ENCODE data around the gene RGS6.

Gene RGS6

GRCh38 chr14:72606879-72607278 lies 674.6 kb downstream of the RGS6 start:
- no peak overlapping the region for H3K4me3 ChIP-seq (replicated peaks in 1 of 2; ENCODE audit: low read depth in 2 of 2, low read length in 2 of 2)
- TF ChIP-seq CTCF (IDR thresholded peaks at IDR 0.05; ENCODE audit: low read depth, low read length), result no peak
- DNase-seq (ENCODE audit: low read depth in 2 of 2), result no peak

- no peak overlapping the region for H3K4me3 ChIP-seq (replicated peaks in 1 of 2; ENCODE audit: low read depth in 2 of 2, low read length in 2 of 2)
- DNase-seq (ENCODE audit: low read depth in 2 of 2), result peak in 1 of 2 donors; percentile 14
- TF ChIP-seq CTCF (IDR thresholded peaks at IDR 0.05; ENCODE audit: low read depth, low read length), result no peak
These were observed 675.3 kb downstream of the RGS6 start for GRCh38 chr14:72607386-72608130.

GRCh38 chr14:72608391-72609204 lies 676.4 kb downstream of the RGS6 start:
- no peak for TF ChIP-seq CTCF (IDR thresholded peaks at IDR 0.05; ENCODE audit: low read depth, low read length)
- peak; percentile 74 to 91 for DNase-seq (ENCODE audit: low read depth in 2 of 2)
- no peak overlapping the region for H3K4me3 ChIP-seq (replicated peaks in 1 of 2; ENCODE audit: low read depth in 2 of 2, low read length in 2 of 2)

DNA sequence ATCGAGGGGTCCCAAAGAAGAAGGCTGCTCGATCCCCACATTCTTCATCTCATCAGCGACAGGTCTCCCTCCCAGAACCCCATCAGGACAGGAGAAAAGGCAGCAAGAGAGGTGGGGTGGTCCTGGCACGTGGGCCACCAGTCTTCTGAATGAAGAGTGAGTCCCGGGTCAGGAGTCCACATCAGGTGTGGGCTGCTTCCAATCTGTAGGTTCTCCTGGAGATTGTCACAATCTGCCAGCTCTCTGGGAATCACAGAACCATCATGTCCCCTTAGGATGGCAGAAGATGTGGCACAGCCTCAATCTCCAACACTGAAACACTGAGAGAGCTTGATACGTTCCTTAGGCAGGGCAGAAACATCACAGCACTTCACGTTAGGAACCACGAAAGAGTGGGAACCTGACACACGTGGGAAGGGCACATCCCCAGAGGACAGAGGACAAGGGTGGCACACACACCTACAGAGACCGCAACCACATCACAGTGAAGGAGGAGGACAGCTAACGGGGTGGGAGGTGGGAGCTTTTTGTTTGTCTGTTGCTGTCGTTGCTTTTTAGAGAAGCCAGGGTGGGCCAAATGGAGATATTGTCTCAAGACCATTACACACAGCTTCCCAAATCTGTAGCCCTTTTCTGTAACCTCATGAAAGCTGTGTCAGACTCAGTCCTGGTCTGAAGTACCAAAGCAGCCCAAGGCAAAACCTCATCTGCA lies 677.1 kb downstream of the RGS6 start:
- TF ChIP-seq CTCF (IDR thresholded peaks at IDR 0.05; ENCODE audit: low read depth, low read length), result no peak
- DNase-seq (ENCODE audit: low read depth in 2 of 2), result no peak
- no peak overlapping the region for H3K4me3 ChIP-seq (replicated peaks in 1 of 2; ENCODE audit: low read depth in 2 of 2, low read length in 2 of 2)

- TF ChIP-seq CTCF (IDR thresholded peaks at IDR 0.05; ENCODE audit: low read depth, low read length), result no peak
- DNase-seq (ENCODE audit: low read depth in 2 of 2), result no peak
- H3K4me3 ChIP-seq (replicated peaks in 1 of 2; ENCODE audit: low read depth in 2 of 2, low read length in 2 of 2), result no peak overlapping the region
These were observed 678.0 kb downstream of the RGS6 start for GRCh38 chr14:72610096-72610830.

- no peak overlapping the region for H3K4me3 ChIP-seq (replicated peaks in 1 of 2; ENCODE audit: low read depth in 2 of 2, low read length in 2 of 2)
- no peak for DNase-seq (ENCODE audit: low read depth in 2 of 2)
- TF ChIP-seq CTCF (IDR thresholded peaks at IDR 0.05; ENCODE audit: low read depth, low read length), result no peak
These were observed 678.6 kb downstream of the RGS6 start for GRCh38 chr14:72610831-72611200.
